H1 (cell line): ENCODE data around the gene ASAP2. TPM values are rescaled to one million over a fixed set of nuclear protein-coding genes. Genes with fewer than 3 reads are reported as not detected.
A peak's percentile ranks its signal among the peaks of the same experiment; 100 is the strongest.

Source experiments
- CTCF ChIA-PET: fragments of 300-600 bp; sonication (Branson Sonifier 250); formaldehyde crosslinking; loops from one replicate; lab custom pipeline; 2021; ENCODE audit not compliant: partially characterized antibody; lab: Charles Lee
- POLR2A ChIA-PET: fragments of 300-600 bp; sonication (Branson Sonifier 250); formaldehyde crosslinking; loops from one replicate; lab custom pipeline; 2021; ENCODE audit warnings: inconsistent platforms; ENCODE audit not compliant: partially characterized antibody; lab: Charles Lee
- DNase-seq, 2 experiments: peaks; one replicate each; pipeline versions ENCODE4 v3.0.0 to v3.0.0-alpha.2; 2010 to 2022; ENCODE audit warnings: low spot score in 2 of 2, low read depth in 1 of 2, mixed read lengths in 1 of 2
- FAIRE-seq: peaks from 2 replicates; lab custom pipeline; 2011; peaks lifted over from hg19 to GRCh38; lab: Jason Lieb, UNC
- H2AFZ ChIP-seq: 2 replicates; pipeline ENCODE4 v1.8.1; 2012; ENCODE audit warnings: low read length, inconsistent platforms
- H2AK5ac ChIP-seq: 2 replicates; pipeline ENCODE4 v1.6.1; 2013; ENCODE audit warnings: low read depth, low read length
- H2BK120ac ChIP-seq: replicated peaks from 2 replicates; pipeline ENCODE3; 2013; ENCODE audit warnings: low read depth, low read length, inconsistent platforms
- H2BK12ac ChIP-seq: 2 replicates; pipeline ENCODE4 v1.6.1; 2013; ENCODE audit warnings: low read depth, low read length
- H2BK15ac ChIP-seq: 2 replicates; pipeline ENCODE4 v1.6.1; 2013; ENCODE audit warnings: low read length
- H2BK20ac ChIP-seq: 2 replicates; pipeline ENCODE4 v1.6.1; 2013; ENCODE audit warnings: low read length
- H2BK5ac ChIP-seq: 2 replicates; pipeline ENCODE4 v1.6.1; 2013; ENCODE audit warnings: low read depth, low read length
- H3K14ac ChIP-seq: 2 replicates; pipeline ENCODE4 v1.6.1; 2013; ENCODE audit warnings: inconsistent platforms; ENCODE audit not compliant: insufficient read length
- H3K18ac ChIP-seq: 2 replicates; pipeline ENCODE4 v1.6.1; 2013; ENCODE audit warnings: low read length; ENCODE audit errors: extremely low read depth
- H3K23ac ChIP-seq: 2 replicates; pipeline ENCODE4 v1.6.1; 2013; ENCODE audit warnings: inconsistent platforms; ENCODE audit not compliant: insufficient read length
- H3K23me2 ChIP-seq: 2 replicates; pipeline ENCODE4 v1.6.1; 2013; ENCODE audit warnings: low read depth, low read length
- H3K27ac ChIP-seq: 2 replicates; pipeline ENCODE4 v1.6.1; 2011; ENCODE audit warnings: low read depth, low read length, inconsistent platforms
- H3K27me3 ChIP-seq, 4 experiments: replicated peaks in 1 of 4; 1 replicate in 1 of 4; 2 replicates in 3 of 4; pipeline versions ENCODE4 v1.6.1 to v1.8.1; 2011 to 2013; ENCODE audit warnings: low read length in 3 of 4, mild to moderate bottlenecking in 3 of 4, inconsistent platforms in 2 of 4, mixed read lengths in 2 of 4, moderate library complexity in 1 of 4; ENCODE audit not compliant: control insufficient read depth in 3 of 4, insufficient read depth in 3 of 4; ENCODE audit errors: extremely low read depth in 1 of 4
- H3K36me3 ChIP-seq, 4 experiments: 2 replicates each; pipeline versions ENCODE4 v1.6.1 to v1.8.1; 2011 to 2013; ENCODE audit warnings: mild to moderate bottlenecking in 4 of 4, low read length in 3 of 4, moderate library complexity in 2 of 4, control low read depth in 1 of 4, inconsistent platforms in 1 of 4; ENCODE audit not compliant: insufficient read depth in 4 of 4, control insufficient read depth in 2 of 4
- H3K4ac ChIP-seq: replicated peaks from 2 replicates; pipeline ENCODE3; 2013; ENCODE audit warnings: low read length, low read depth, mixed read lengths, inconsistent platforms; ENCODE audit not compliant: insufficient read length
- H3K4me1 ChIP-seq, 4 experiments: replicated peaks in 1 of 4; 1 replicate in 1 of 4; 2 replicates in 3 of 4; pipeline versions ENCODE4 v1.6.1 to v1.8.1; 2011 to 2013; ENCODE audit warnings: low read length in 3 of 4, inconsistent platforms in 2 of 4, mixed read lengths in 1 of 4; ENCODE audit not compliant: insufficient read depth in 4 of 4, control insufficient read depth in 3 of 4
- H3K4me2 ChIP-seq, 2 experiments: 2 replicates each; pipeline versions ENCODE4 v1.6.1 to v1.8.1; 2011 to 2013; ENCODE audit warnings: low read depth in 2 of 2, low read length in 2 of 2, control low read depth in 1 of 2, inconsistent platforms in 1 of 2, mild to moderate bottlenecking in 1 of 2; ENCODE audit not compliant: insufficient read depth in 1 of 2
- H3K4me3 ChIP-seq, 4 experiments: fragments of 200-600, 300-600 bp in 1 of 4; sonication (generic), shearing (Covaris generic), sonication (Bioruptor Twin) in 1 of 4; 2 replicates each; pipeline versions ENCODE4 v1.5.1 to v1.8.1; 2011 to 2016; ENCODE audit warnings: low read length in 4 of 4, low read depth in 3 of 4, control low read depth in 2 of 4, inconsistent platforms in 2 of 4, mild to moderate bottlenecking in 2 of 4, mixed read lengths in 1 of 4, moderate library complexity in 1 of 4; ENCODE audit not compliant: insufficient read depth in 2 of 4; ENCODE audit errors: extremely low read depth in 1 of 4
- H3K56ac ChIP-seq: replicated peaks from 2 replicates; pipeline ENCODE3; 2013; ENCODE audit warnings: low read depth, mild to moderate bottlenecking, mixed read lengths, low read length, inconsistent platforms; ENCODE audit not compliant: insufficient read length
- H3K79me1 ChIP-seq: 2 replicates; pipeline ENCODE4 v1.6.1; 2013; ENCODE audit warnings: low read depth, low read length, control low read depth
- H3K79me2 ChIP-seq, 2 experiments: 2 replicates each; pipeline versions ENCODE4 v1.6.1 to v1.8.1; 2012 to 2013; ENCODE audit warnings: low read length in 2 of 2, mild to moderate bottlenecking in 2 of 2, inconsistent platforms in 1 of 2; ENCODE audit not compliant: insufficient read depth in 2 of 2, control insufficient read depth in 1 of 2
- H3K9ac ChIP-seq, 4 experiments: replicated peaks in 1 of 4; 1 replicate in 1 of 4; 2 replicates in 3 of 4; pipeline versions ENCODE4 v1.6.1 to v1.8.1; 2011 to 2013; ENCODE audit warnings: low read depth in 3 of 4, low read length in 3 of 4, control low read depth in 2 of 4, mild to moderate bottlenecking in 2 of 4, moderate library complexity in 2 of 4, inconsistent platforms in 1 of 4; ENCODE audit errors: extremely low read depth in 1 of 4
- H3K9me3 ChIP-seq, 2 experiments: 2 replicates each; pipeline versions ENCODE4 v1.6.1 to v1.8.1; 2012 to 2013; ENCODE audit warnings: mild to moderate bottlenecking in 2 of 2, moderate library complexity in 2 of 2, control low read depth in 1 of 2, inconsistent platforms in 1 of 2, low read depth in 1 of 2, low read length in 1 of 2, mixed read lengths in 1 of 2; ENCODE audit not compliant: insufficient read depth in 2 of 2
- H4K20me1 ChIP-seq, 2 experiments: replicated peaks in 1 of 2; 2 replicates each; pipeline versions ENCODE3 to v1.8.1; 2011 to 2013; ENCODE audit warnings: inconsistent platforms in 2 of 2, low read length in 2 of 2, mild to moderate bottlenecking in 1 of 2; ENCODE audit not compliant: insufficient read depth in 2 of 2, control insufficient read depth in 1 of 2
- H4K5ac ChIP-seq: 2 replicates; pipeline ENCODE4 v1.6.1; 2013; ENCODE audit warnings: low read length, low read depth, mixed read lengths, inconsistent platforms; ENCODE audit not compliant: insufficient read length
- H4K8ac ChIP-seq: 2 replicates; pipeline ENCODE4 v1.8.0; 2013; ENCODE audit warnings: mild to moderate bottlenecking, moderate library complexity, low read length, inconsistent platforms; ENCODE audit not compliant: insufficient read depth; ENCODE audit errors: extremely low read depth
- H4K91ac ChIP-seq: replicated peaks from 2 replicates; pipeline ENCODE3; 2013; ENCODE audit warnings: low read length, mixed read lengths, inconsistent platforms; ENCODE audit not compliant: insufficient read length
- CTBP2 ChIP-seq: IDR thresholded peaks from 2 replicates; pipeline ENCODE4 v1.7.0; 2011; ENCODE audit warnings: borderline replicate concordance, mild to moderate bottlenecking, moderate library complexity, mixed read lengths, low read length; ENCODE audit not compliant: insufficient read depth, insufficient read length
- HDAC2 ChIP-seq, 2 experiments: fragments of 300-600 bp in 1 of 2; sonication (generic) in 1 of 2; IDR thresholded peaks; 2 replicates each; pipeline ENCODE4 v1.6.1; 2011 to 2012; ENCODE audit warnings: low read depth in 2 of 2, low read length in 2 of 2, mild to moderate bottlenecking in 2 of 2, moderate library complexity in 2 of 2, borderline replicate concordance in 1 of 2, inconsistent platforms in 1 of 2
- HDAC6 ChIP-seq: IDR thresholded peaks from one replicate; pipeline ENCODE4 v1.7.1; 2012; ENCODE audit warnings: low read depth, mild to moderate bottlenecking, inconsistent platforms, low read length, moderate library complexity
- MAFK ChIP-seq: IDR thresholded peaks from 2 replicates; pipeline ENCODE4 v1.6.1; 2012; ENCODE audit warnings: low read depth, mild to moderate bottlenecking, improper control_type of control experiment, low read length
- RAD21 ChIP-seq, 2 experiments: IDR thresholded peaks in 1 of 2; conservative IDR thresholded peaks in 1 of 2; 2 replicates each; pipeline ENCODE4 v1.6.1; 2011; ENCODE audit warnings: low read depth in 2 of 2, low read length in 2 of 2, improper control_type of control experiment in 1 of 2, inconsistent platforms in 1 of 2, mild to moderate bottlenecking in 1 of 2, moderate library complexity in 1 of 2
- SAP30 ChIP-seq: fragments of 300-600 bp; sonication (generic); IDR thresholded peaks from 2 replicates; pipeline ENCODE4 v1.7.1; 2012; ENCODE audit warnings: low read length, moderate library complexity, mild to moderate bottlenecking, inconsistent platforms; ENCODE audit not compliant: insufficient read depth, insufficient replicate concordance
- SIN3A ChIP-seq, 2 experiments: IDR thresholded peaks in 1 of 2; conservative IDR thresholded peaks in 1 of 2; 2 replicates each; pipeline ENCODE4 v1.6.1; 2011 to 2012; ENCODE audit warnings: low read length in 2 of 2, improper control_type of control experiment in 1 of 2, low read depth in 1 of 2, mild to moderate bottlenecking in 1 of 2
- WGBS, 2 experiments: shearing (Covaris generic) in 1 of 2; methylation state at CpG; one replicate each; pipeline versions ENCODE4 v1.1.6 to v1.1.7; 2013 to 2015; ENCODE audit warnings: low lambda C conversion rate in 2 of 2, mixed read lengths in 2 of 2, inconsistent platforms in 1 of 2, low coverage in 1 of 2, missing lambda C conversion rate in 1 of 2; ENCODE audit not compliant: insufficient replicate concordance in 2 of 2, insufficient coverage in 1 of 2, insufficient read length in 1 of 2; ENCODE audit errors: extremely low coverage in 1 of 2, missing lambda C conversion rate in 1 of 2; 5-methylcytosine and 5-hydroxymethylcytosine counted together
- polyA plus RNA-seq, 7 experiments: library from polyadenylated mRNA; depleted of rRNA in 3 of 7; stranded (reverse) in 5 of 7; unstranded in 2 of 7; fragments of >200 nt in 5 of 7; fragments of 200-250 nt in 2 of 7; gene quantifications; 1 replicate in 5 of 7; 2 replicates in 1 of 7; 4 replicates in 1 of 7; pipeline versions ENCODE4 v1.2.1 to v1.2.3, GENCODE V29; 2011 to 2013; ENCODE audit warnings: missing spikeins in 2 of 7, mixed read lengths in 2 of 7
- total RNA-seq: library from RNA; stranded (reverse); fragmentation: NEBNext Ultra II Directional; extraction: Animal tissue kit (Norgen Biotek cat#: 25700); gene quantifications from 2 replicates; pipeline ENCODE4 v1.2.1, GENCODE V29; 2021
- TF ChIP-seq, protein P1 (sequence below), 3 experiments: IDR thresholded peaks; 1 replicate in 2 of 3; 2 replicates in 1 of 3; pipeline versions ENCODE4 v1.5.1 to v1.6.1; 2011; ENCODE audit warnings: low read length in 3 of 3, mild to moderate bottlenecking in 3 of 3, inconsistent platforms in 2 of 3, low read depth in 1 of 3, moderate library complexity in 1 of 3; ENCODE audit not compliant: insufficient read depth in 1 of 3; ENCODE audit errors: control extremely low read depth in 1 of 3

The ASAP2 gene
- total and polyA plus RNA-seq, 2 of the 8 experiments (the other 6 are each of a cell fraction or from before 2014, with no cell fraction given), result 10.2 to 18.7 TPM

DNA sequence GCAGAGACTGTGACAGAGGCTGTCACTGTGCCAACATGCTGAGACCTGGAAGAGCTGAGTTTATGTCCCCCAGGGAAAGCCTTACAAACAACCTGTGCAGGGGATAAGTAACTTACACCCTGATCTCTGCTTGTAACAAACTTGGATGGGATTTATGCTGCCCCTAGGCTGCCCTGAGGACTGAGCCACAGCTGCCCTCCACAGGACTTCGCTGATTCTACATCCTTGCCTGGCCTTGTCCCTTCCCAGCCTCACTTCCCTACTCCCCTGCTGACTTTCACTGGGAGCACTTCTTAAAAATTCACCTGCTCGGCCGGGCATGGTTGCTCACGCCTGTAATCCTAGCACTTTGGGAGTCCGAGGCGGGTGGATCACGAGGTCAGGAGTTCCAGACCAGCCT is 45.9 kb upstream of the ASAP2 start:
- peaks cover 0 to 3% of the 10 kb centered on the region in 2 experiments for H4K20me1 ChIP-seq
- FAIRE-seq, result no peak
- H2AFZ ChIP-seq, result no peak overlapping the region
- no peak overlapping the region for H2BK12ac ChIP-seq
- no peak overlapping the region for H4K91ac ChIP-seq
- no peak overlapping the region for H3K18ac ChIP-seq
- no peak for DNase-seq
- no peaks in the 10 kb centered on the region for H3K27me3 ChIP-seq
- no peak overlapping the region for H2BK15ac ChIP-seq
- H3K23ac ChIP-seq, result no peak overlapping the region
- H3K56ac ChIP-seq, result no peak overlapping the region
- no peaks in the 10 kb centered on the region for H3K79me1 ChIP-seq
- H2BK120ac ChIP-seq, result no peak overlapping the region
- no peak overlapping the region for H3K4ac ChIP-seq
- no peak overlapping the region for H4K5ac ChIP-seq
- H3K4me1 ChIP-seq, result no peaks in the 10 kb centered on the region
- H2BK5ac ChIP-seq, result no peak overlapping the region
- ChIA-PET POLR2A (interaction anchor here (1.3 kb wide), 1 partner anchor 13 kb away, joined by 4 read pairs; no protein-coding TSS in a partner anchor), CTCF (interaction anchor here (0.7 to 2.1 kb wide), 12 partner anchors 10 to 239 kb away, joined by 3 to 19 read pairs (median 4); partner anchors contain the start of gene ASAP2)
- H3K4me3 ChIP-seq, result no peak overlapping the region
- no peak overlapping the region for H2BK20ac ChIP-seq
- no peaks in the 10 kb centered on the region for H3K79me2 ChIP-seq
- H3K27ac ChIP-seq, result no peak overlapping the region
- 81% methylated on average over 7 of the region's 7 CpGs; no CpG with 5 or more reads in 1 of the 2 experiments for WGBS, 2 experiments
- H2AK5ac ChIP-seq, result no peak overlapping the region
- H3K4me2 ChIP-seq, result no peak overlapping the region
- H3K9ac ChIP-seq, result no peak overlapping the region
- H3K23me2 ChIP-seq, result peaks cover 6% of the 10 kb centered on the region; the same call in 1 of the 2 replicates
- no peak overlapping the region for H3K14ac ChIP-seq
- no peaks in the 10 kb centered on the region for H3K9me3 ChIP-seq
- H3K36me3 ChIP-seq, result no peaks in the 10 kb centered on the region
- H4K8ac ChIP-seq, result no peak overlapping the region
- TF ChIP-seq CTBP2, result no peak
- no peak for TF ChIP-seq SIN3A (conservative IDR thresholded peaks at IDR 0.05 in 1 of 2, IDR thresholded peaks at IDR 0.05 in 1 of 2; ENCODE audit: low read depth in 1 of 2, low read length in 2 of 2)
- peak; percentile 42 to 59 for TF ChIP-seq RAD21 (IDR thresholded peaks at IDR 0.05 in 1 of 2, conservative IDR thresholded peaks at IDR 0.05 in 1 of 2; ENCODE audit: low read depth in 2 of 2, low read length in 2 of 2)
- TF ChIP-seq SAP30, result no peak
- no peak for TF ChIP-seq HDAC2 (IDR thresholded peaks at IDR 0.05; ENCODE audit: borderline replicate concordance in 1 of 2, low read depth in 2 of 2, low read length in 2 of 2)
- TF ChIP-seq, protein P1, sequence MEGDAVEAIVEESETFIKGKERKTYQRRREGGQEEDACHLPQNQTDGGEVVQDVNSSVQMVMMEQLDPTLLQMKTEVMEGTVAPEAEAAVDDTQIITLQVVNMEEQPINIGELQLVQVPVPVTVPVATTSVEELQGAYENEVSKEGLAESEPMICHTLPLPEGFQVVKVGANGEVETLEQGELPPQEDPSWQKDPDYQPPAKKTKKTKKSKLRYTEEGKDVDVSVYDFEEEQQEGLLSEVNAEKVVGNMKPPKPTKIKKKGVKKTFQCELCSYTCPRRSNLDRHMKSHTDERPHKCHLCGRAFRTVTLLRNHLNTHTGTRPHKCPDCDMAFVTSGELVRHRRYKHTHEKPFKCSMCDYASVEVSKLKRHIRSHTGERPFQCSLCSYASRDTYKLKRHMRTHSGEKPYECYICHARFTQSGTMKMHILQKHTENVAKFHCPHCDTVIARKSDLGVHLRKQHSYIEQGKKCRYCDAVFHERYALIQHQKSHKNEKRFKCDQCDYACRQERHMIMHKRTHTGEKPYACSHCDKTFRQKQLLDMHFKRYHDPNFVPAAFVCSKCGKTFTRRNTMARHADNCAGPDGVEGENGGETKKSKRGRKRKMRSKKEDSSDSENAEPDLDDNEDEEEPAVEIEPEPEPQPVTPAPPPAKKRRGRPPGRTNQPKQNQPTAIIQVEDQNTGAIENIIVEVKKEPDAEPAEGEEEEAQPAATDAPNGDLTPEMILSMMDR (IDR thresholded peaks at IDR 0.05; ENCODE audit: control extremely low read depth in 1 of 3, insufficient read depth in 1 of 3, low read depth in 1 of 3, low read length in 3 of 3), result peak; percentile 39 to 58 (median 53)
- TF ChIP-seq MAFK, result no peak
- no peak for TF ChIP-seq HDAC6
